ENCODE data around the gene PCDHGA10.
"Not testable (repeated sequence)": the region's sequence is repeated elsewhere in the genome, so short reads cannot be mapped to it uniquely, and the experiment has no call there.

The PCDHGA10 gene

GRCh38 chr5:141393267-141393666 lies 19.5 kb upstream of the PCDHGA10 start:
- no peak for DNase-seq

GRCh38 chr5:141394401-141395187 lies 18.2 kb upstream of the PCDHGA10 start:
- not testable (repeated sequence) for DNase-seq

- not testable (repeated sequence) for DNase-seq
Observed at GRCh38 chr5:141397756-141398551, 14.8 kb upstream of the PCDHGA10 start, which contains the start of gene PCDHGB5. Gene PCDHGB5 (plus strand): TSS chr5:141397947. CDS start chr5:141398128, 181 bp downstream.

- no peak for DNase-seq
Observed at GRCh38 chr5:141398608-141399007, 14.2 kb upstream of the PCDHGA10 start.

GRCh38 chr5:141399555-141400258 lies 13.1 kb upstream of the PCDHGA10 start:
- no peak for DNase-seq

GRCh38 chr5:141402553-141403243 lies 10.1 kb upstream of the PCDHGA10 start, which contains the start of gene PCDHGA9:
Gene PCDHGA9 (plus strand): TSS chr5:141402778. CDS start chr5:141402953, 175 bp downstream.
- DNase-seq, result no peak

GRCh38 chr5:141403387-141403786 lies 9.4 kb upstream of the PCDHGA10 start:
- DNase-seq, result no peak

GRCh38 chr5:141407790-141408505 lies 4.8 kb upstream of the PCDHGA10 start, which contains the start of gene PCDHGB6:
Gene PCDHGB6 (plus strand): TSS chr5:141408021. CDS start chr5:141408203, 182 bp downstream.
- not testable (repeated sequence) for DNase-seq

GRCh38 chr5:141409598-141410306 lies 3.0 kb upstream of the PCDHGA10 start:
- no peak for DNase-seq

- no peak for DNase-seq
Observed at GRCh38 chr5:141411575-141411974, 1.2 kb upstream of the PCDHGA10 start.

GRCh38 chr5:141413540-141414069 lies 818 bp downstream of the PCDHGA10 start:
- DNase-seq, result no peak

- DNase-seq, result not testable (repeated sequence)
Observed at GRCh38 chr5:141414548-141415274, 1.9 kb downstream of the PCDHGA10 start.

- DNase-seq, result not testable (repeated sequence)
Observed at GRCh38 chr5:141415275-141415618, 2.5 kb downstream of the PCDHGA10 start.

GRCh38 chr5:141417494-141418172 lies 4.8 kb downstream of the PCDHGA10 start, which contains the start of gene PCDHGB7:
Gene PCDHGB7 (plus strand): TSS chr5:141417677. CDS start chr5:141417860, 183 bp downstream.
- peak; percentile 17 for DNase-seq

- DNase-seq, result no peak
Observed at GRCh38 chr5:141419074-141419880, 6.5 kb downstream of the PCDHGA10 start.

- DNase-seq, result no peak
Observed at GRCh38 chr5:141420855-141421488, 8.2 kb downstream of the PCDHGA10 start, which contains the start of gene PCDHGA11. Gene PCDHGA11 (plus strand): TSS chr5:141421051. CDS start chr5:141421228, 177 bp downstream.

- no peak for DNase-seq
Observed at GRCh38 chr5:141421489-141421855, 8.7 kb downstream of the PCDHGA10 start.

Data from activated gamma-delta T cell (primary cell).